HS-5 (cell line): Measurements from ENCODE around the gene CYRIA.

Experiments used
- DNase-seq: peaks from one replicate; pipeline ENCODE4 v3.0.0-alpha.2; 2012; ENCODE audit warnings: low read depth

The CYRIA gene

GRCh38 chr2:16669388-16669787 is 3.8 kb upstream of the CYRIA start:
- DNase-seq = no peak

DNA sequence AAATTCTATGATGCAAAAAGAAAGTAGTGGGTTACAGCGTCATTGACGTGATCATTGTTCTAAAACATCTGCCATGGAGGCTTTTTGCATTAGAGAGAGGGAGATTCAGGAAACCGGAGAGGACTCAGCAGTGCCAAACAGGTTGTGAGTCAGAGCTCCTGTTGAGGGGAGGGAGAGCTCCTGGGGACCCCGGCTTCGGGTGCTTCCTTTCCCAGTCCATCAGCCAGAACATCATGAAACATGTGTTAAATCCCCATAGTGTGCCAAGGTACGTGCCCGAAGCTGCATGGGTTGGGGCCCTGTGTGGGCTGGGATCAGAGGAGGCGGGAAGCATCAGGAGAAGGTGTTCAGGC is 791 bp upstream of the CYRIA start:
- DNase-seq = no peak

- no peak for DNase-seq
These were observed 556 bp downstream of the CYRIA start for GRCh38 chr2:16664809-16665747.

DNA sequence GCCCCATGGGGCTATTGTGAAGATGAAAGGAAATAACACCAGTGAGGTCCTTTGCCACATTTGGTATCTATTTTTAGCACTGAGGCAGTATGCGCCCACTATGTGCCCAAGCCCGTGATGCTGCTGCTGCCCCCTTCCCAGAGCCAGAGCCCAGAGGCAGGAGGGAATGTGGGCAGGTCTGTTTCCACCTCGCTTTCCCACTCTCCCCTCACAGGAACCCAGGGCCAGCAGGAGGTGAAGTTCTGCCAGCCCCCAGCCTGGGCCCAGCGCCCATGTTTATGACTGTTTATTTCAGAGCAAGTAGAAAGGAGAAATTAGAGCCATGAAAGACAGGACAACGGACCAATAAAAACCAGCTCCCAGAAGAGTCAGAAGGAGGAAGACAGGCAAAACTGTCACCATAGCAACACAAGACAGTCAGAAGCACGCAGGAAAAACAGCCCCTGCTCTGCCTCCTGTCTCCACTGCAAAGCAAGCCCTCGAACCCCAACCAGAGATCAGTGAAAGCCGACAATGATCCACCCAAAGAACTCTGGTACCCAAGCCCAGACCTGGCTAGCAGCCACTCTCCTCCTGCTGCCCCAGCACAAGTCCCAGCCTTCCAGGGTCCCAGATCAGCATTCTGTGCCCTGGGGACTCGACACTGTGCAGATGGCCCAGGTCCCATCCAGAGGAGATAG is 1.4 kb downstream of the CYRIA start:
- DNase-seq = no peak

DNA sequence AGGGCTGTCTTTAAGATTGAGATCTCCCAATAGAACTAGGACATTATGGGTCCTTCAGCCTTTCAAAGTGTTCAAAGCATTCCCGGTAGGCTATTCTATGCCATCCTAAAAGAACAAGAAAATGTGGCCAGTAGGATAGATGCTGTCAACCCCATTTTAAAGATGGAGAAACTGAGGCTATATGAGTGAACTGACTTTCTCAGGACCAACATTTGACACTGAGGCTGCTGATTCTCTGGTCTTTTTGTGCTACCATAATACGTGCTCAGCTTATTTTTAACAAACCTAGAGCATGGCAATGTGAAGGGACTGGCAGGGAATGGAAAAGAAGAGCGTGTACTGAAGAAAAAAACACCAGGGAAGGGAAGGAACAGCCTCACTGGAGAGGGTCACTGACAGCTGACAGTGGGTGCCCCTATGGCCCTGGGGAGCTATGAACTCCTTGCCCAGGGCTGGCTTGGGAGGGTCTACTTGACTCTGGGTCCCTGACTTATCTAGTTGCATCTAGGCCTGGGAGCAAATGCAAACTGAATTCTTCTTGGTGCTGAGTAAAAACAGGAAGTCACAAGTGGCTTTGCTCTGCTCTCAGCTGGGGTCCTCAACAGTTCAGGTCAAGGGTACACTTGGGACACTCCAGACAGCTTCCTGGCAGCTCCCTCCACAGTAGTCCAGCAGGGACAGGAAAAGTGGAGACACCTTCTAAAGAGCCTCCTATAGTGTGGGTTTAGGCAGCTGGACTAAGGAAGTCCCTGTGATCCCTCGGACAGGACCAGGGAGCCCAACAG is 2.3 kb downstream of the CYRIA start:
- DNase-seq = no peak

DNA sequence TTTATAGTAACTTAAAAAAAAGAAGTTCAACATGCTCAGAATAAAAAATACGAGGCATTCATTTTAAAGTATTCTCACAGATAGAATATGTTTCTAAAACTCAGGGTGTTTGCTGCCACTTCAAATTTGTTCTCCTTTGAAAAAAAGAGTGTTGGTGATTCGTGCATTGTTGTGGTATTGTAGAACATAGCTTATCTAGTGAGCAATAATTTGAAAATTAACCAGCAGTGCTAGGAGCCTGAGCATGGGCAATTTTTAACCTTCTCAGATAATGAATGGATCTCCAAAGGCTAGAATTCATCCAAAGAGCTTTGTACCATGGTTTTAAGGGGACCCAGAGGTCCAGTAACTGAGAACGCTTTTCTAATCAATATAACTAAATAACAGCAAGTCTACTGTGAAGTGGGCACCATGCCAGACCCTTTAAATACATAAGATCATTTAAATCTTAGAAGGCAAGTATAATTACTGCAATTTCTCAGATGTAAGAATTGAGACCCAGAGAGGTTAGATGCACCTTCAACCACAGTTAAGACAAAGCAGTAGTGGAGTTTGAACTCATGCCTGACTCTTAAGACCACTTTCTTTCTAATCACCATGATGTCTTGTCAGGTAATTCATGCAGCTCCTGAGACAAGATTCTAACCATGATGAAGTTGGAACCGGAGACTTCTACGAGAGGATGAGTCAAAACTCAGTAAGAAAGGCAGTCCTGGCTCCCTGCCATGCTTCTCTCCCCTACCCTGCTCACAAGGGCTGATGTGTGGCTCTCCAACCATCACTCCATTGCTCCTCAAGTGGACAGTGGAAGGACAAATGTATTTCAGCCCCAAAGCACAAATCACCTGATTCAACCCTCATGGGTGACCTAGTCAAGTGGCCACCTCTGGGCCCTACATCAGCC is 3.4 kb downstream of the CYRIA start:
- no peak for DNase-seq

DNA sequence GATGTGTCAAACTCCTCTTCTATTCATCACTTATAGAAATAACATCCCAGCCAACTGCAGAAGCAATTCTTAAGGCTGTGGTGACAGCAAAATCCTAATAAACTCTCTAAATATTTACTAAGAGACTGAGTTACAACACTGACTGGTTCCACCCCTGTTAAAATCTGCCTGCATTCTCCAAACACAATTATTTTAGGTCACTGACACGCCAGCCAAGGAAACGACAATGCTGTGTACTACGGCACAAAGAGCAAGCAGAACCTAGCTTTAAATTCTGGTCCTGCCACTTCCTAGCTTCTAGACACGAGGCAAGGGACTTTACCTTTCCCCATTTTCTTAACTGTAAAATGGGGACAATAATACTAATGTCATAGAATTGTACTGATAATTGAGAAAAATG is 4.1 kb downstream of the CYRIA start:
- DNase-seq = no peak

- no peak for DNase-seq
These were observed 5.1 kb downstream of the CYRIA start for GRCh38 chr2:16660556-16660955.

GRCh38 chr2:16660114-16660513 is 5.5 kb downstream of the CYRIA start:
- DNase-seq = no peak

GRCh38 chr2:16658076-16658739 is 7.4 kb downstream of the CYRIA start:
- no peak for DNase-seq

GRCh38 chr2:16657671-16658070 is 8.0 kb downstream of the CYRIA start:
- no peak for DNase-seq

DNA sequence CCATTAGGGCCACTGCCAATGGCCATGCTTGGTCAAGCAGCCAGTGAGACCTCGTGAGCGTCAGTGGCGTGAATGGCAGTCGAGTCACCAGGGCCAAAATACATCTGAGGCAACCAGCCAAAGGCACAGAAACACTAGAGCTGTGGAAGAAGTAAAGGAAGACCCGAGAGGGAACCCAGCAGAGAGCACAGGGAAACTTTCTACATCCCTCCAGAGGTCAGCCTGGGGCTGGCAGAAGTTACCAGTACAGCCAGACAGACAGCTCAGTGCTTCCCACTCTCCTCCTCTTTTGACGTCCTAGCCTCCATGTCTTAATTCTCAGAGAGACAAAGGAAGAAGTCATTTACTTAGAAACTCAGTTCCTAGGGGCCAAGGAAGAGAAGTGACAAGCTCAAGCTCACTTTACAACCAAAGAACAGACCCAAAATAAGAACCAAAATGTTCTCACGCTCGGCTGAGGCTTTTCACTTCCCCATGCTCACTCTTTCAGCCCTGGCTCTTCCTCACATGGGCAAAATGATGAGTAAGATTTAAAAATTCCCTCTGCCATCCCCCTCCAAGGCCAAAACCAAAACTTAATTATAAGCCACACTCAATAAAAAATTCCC is 8.7 kb downstream of the CYRIA start:
- no peak for DNase-seq

GRCh38 chr2:16655905-16656642 is 9.6 kb downstream of the CYRIA start:
- no peak for DNase-seq

DNA sequence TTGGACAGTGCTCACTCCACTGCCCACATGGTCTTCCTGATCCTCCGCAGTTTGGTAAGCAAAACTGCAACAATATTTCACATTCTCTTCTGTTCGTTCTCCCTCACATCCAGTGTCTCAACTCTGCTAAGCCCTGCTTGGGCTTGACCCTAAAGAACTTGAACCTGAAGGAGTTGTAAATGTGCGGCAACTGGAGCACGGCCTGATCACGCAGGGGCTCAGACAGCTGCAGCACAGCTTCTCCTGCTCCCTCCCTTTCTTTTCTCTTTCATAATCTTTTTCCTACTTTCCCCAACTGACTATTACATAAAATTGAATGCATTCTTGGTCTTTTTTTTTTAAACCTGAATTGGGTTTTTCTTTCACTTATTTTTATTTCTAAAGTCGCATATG is 10.2 kb downstream of the CYRIA start:
- no peak for DNase-seq

GRCh38 chr2:16654833-16655444 is 10.7 kb downstream of the CYRIA start:
- DNase-seq = no peak

DNA sequence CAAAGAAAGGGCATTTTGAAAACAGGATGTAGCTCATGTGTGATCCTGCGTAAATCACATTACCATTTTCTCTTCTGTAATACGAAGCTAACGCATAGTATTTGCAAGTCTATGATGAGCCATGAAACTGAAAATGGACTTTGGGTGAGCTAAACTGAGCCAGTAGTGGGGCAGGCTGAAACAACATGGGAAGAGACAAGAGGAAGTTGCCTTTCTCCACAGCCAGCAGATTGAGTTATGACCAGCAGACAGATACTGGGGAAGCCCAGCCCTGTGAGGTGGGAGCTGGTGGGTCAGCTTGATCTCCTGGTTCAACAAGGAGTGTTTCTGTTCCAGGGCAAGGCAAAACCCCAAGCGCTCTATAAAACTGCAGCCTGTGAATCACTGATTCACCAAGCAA is 11.8 kb downstream of the CYRIA start:
- no peak for DNase-seq

- no peak for DNase-seq
These were observed 12.6 kb downstream of the CYRIA start for GRCh38 chr2:16653083-16653375.

GRCh38 chr2:16652296-16653082 is 13.1 kb downstream of the CYRIA start:
- no peak for DNase-seq
